Mesodermal cell (in vitro differentiated cells): Measurements from ENCODE around the gene COX6A2.

Experiments
- H3K27ac ChIP-seq: 2 replicates; pipeline ENCODE4 v1.7.0; 2013; ENCODE audit warnings: mild to moderate bottlenecking, low read depth, low read length, moderate library complexity; ENCODE audit not compliant: severe bottlenecking
- H3K36me3 ChIP-seq: 2 replicates; pipeline ENCODE4 v1.7.1; 2013; ENCODE audit warnings: mild to moderate bottlenecking, low read length, moderate library complexity; ENCODE audit not compliant: control insufficient read depth, insufficient read depth
- H3K4me1 ChIP-seq: one replicate; pipeline ENCODE4 v1.7.1; 2013; ENCODE audit warnings: mild to moderate bottlenecking, low read length; ENCODE audit not compliant: insufficient read depth, control insufficient read depth, poor library complexity, severe bottlenecking
- H3K4me3 ChIP-seq: 2 replicates; pipeline ENCODE4 v1.7.0; 2013; ENCODE audit warnings: low read length, control low read depth, mild to moderate bottlenecking; ENCODE audit not compliant: insufficient read depth, poor library complexity, severe bottlenecking; ENCODE audit errors: extremely low read depth
- H3K9me3 ChIP-seq: 2 replicates; pipeline ENCODE4 v1.7.1; 2013; ENCODE audit warnings: mild to moderate bottlenecking, low read length, moderate library complexity; ENCODE audit not compliant: control insufficient read depth
- WGBS, 2 experiments: methylation state at CpG; one replicate each; pipeline ENCODE4 v1.1.5; 2013; ENCODE audit warnings: missing lambda C conversion rate in 2 of 2; ENCODE audit not compliant: insufficient coverage in 2 of 2; 5-methylcytosine and 5-hydroxymethylcytosine counted together

The COX6A2 gene

DNA sequence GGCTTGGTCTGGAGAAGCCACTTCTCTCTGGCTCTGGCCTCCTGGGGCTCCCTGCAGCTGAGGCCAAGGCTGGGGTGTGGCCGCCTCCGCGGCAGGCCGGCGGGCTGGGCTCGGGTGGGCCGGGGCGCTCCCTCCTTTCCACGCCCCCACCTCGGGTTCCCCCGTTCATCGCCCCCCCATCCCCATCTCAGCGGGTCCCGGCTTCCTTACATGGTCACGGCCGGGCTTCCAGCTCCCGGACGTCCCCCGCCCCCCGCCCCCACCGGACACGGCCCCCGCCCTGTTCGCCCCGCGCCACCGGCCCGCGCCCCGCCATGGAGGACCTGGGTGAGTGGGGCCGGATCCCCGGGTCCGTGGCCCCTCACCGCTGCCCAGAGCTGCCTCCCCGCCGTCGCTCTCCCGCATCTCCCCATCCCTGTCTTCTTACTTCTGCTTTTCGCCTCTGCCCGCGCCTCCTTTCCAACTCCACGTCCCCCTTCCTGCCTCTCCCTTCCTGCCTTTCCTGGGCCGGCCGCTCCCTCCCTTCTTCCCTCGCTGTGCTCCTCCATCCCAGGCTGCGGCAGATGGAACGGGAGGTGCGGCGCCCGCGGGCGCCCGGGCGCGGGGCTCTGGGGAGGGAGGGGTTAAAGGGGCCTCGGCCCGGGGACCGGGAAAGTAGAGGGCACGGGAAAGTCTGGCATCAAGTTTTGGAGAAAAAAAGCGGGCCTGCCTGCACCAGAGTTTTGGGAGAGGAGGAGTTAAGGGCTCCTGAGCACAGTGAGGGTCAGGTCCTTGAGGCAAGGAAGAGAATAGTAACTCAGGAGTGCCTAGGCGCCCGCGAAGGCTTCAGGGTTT is 43.9 kb upstream of the COX6A2 start, which contains the start of gene TGFB1I1:
Gene TGFB1I1 (plus strand): TSS at position 278 of the 834 bp plus-strand sequence. CDS start 37 bp downstream, at position 315.
- H3K36me3 ChIP-seq = peaks cover 53% of the 10 kb centered on the region
- H3K27ac ChIP-seq = peak within 1 kb of the TSS; percentile 71
- H3K9me3 ChIP-seq = no peaks in the 10 kb centered on the region
- H3K4me3 ChIP-seq = peak within 1 kb of the TSS; percentile 64
- H3K4me1 ChIP-seq = peaks cover 8% of the 10 kb centered on the region
- WGBS, 2 experiments = 1 to 3% methylated on average over 11 to 32 of the region's 63 CpGs

DNA sequence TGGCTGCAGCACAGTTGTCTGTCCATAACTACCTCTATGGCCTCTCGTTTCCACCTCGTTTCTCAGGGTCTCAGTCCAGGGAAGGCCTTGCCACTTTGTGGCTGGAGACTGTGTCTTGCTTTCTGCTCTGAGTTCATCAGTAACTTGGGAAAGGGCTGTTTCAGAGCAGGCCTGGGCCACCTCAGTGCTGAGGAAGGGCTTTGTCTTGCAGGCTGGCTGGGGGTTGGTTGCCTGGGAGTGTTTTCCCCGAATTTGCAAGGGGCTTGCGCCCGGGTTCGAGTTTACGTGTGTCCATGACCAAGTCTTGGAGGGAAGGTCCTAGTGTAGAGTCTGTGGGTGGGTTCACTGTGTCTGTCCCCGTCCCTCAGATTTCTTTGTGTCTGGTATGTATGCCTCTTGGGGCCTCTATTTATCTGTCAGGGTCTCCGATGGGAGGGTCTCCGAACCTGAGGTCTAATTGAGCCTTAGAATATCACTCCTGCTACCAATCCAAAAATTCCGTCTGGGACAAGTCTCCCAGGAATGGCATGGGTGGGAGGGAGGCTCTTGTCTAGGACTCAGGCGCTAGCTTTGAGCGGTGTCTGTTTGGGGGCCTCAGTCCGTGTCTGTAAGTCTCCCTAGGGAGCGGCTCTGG is 43.2 kb upstream of the COX6A2 start:
- no peaks in the 10 kb centered on the region for H3K9me3 ChIP-seq
- peak overlapping the region; percentile 12 for H3K27ac ChIP-seq
- peaks cover 8% of the 10 kb centered on the region for H3K4me1 ChIP-seq
- peaks cover 51% of the 10 kb centered on the region for H3K36me3 ChIP-seq
- WGBS, 2 experiments = 42 to 60% methylated on average over 8 of the region's 15 CpGs
- peak overlapping the region; percentile 64 for H3K4me3 ChIP-seq

GRCh38 chr16:31470615-31471014 is 42.5 kb upstream of the COX6A2 start:
- Histone ChIP-seq H3K4me3 (no peak overlapping the region), H3K4me1 (peaks cover 8% of the 10 kb centered on the region), H3K27ac (no peak overlapping the region), H3K9me3 (no peaks in the 10 kb centered on the region), H3K36me3 (peaks cover 48% of the 10 kb centered on the region)
- 92 to 94% methylated on average over 2 of the region's 3 CpGs for WGBS, 2 experiments

DNA sequence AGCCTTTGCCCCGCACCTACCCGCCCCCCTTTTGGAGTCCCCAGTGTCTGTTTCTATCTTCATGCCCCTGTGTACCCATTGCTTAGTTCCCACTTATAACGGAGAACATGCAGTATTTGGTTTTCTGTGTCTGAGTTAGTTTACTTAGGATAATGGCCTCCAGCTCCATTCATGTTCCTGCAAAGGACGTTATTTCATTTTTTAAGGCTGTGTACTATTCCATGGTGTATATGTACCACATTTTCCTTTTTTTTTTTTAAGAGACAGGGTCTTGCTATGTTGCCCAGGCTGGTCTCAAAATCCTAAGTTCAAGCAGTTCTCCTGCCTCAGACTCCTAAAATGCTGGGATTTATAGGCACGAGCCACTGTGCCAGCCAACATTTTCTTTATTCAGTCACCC is 39.7 kb upstream of the COX6A2 start:
- WGBS, 2 experiments = 83 to 95% methylated on average over 1 to 4 of the region's 5 CpGs
- Histone ChIP-seq H3K36me3 (peaks cover 40% of the 10 kb centered on the region), H3K4me3 (no peak overlapping the region), H3K9me3 (no peaks in the 10 kb centered on the region), H3K27ac (no peak overlapping the region), H3K4me1 (peaks cover 4% of the 10 kb centered on the region)

GRCh38 chr16:31467151-31467773 is 39.1 kb upstream of the COX6A2 start:
- no peaks in the 10 kb centered on the region for H3K9me3 ChIP-seq
- WGBS, 2 experiments = 71 to 83% methylated on average over 3 of the region's 5 CpGs
- peaks cover 4% of the 10 kb centered on the region for H3K4me1 ChIP-seq

DNA sequence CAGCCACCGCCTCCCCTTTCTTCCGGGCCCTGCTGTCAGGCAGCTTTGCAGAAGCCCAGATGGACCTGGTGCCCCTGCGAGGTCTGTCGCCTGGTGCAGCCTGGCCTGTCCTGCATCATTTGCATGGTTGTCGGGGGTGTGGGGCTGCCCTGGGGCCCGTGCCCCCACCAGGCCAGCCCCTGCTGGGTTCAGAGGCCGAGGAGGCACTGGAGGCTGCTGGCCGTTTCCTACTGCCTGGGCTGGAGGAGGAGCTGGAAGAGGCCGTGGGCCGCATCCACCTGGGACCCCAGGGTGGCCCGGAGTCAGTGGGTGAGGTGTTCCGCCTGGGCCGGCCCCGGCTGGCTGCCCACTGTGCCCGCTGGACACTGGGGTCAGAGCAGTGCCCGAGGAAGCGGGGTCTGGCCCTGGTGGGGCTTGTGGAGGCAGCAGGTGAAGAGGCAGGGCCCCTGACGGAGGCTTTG is 38.3 kb upstream of the COX6A2 start:
- H3K27ac ChIP-seq = no peak overlapping the region
- no peak overlapping the region for H3K4me3 ChIP-seq
- peaks cover 39% of the 10 kb centered on the region for H3K36me3 ChIP-seq
- 92 to 94% methylated on average over 12 to 17 of the region's 18 CpGs for WGBS, 2 experiments
- peaks cover 4% of the 10 kb centered on the region for H3K4me1 ChIP-seq
- H3K9me3 ChIP-seq = no peaks in the 10 kb centered on the region

More at GRCh38 chr16:31467151-31467773, 39.1 kb upstream of the COX6A2 start:
- H3K36me3 ChIP-seq = peaks cover 39% of the 10 kb centered on the region
- no peak overlapping the region for H3K4me3 ChIP-seq
- H3K27ac ChIP-seq = peak overlapping the region; percentile 36

GRCh38 chr16:31465788-31466370 is 37.7 kb upstream of the COX6A2 start:
- 96 to 99% methylated on average over 15 to 20 of the region's 20 CpGs for WGBS, 2 experiments
- H3K27ac ChIP-seq = no peak overlapping the region
- no peak overlapping the region for H3K4me3 ChIP-seq
- H3K9me3 ChIP-seq = no peaks in the 10 kb centered on the region
- no peaks in the 10 kb centered on the region for H3K4me1 ChIP-seq
- peaks cover 39% of the 10 kb centered on the region for H3K36me3 ChIP-seq

GRCh38 chr16:31464781-31465260 is 36.7 kb upstream of the COX6A2 start:
- H3K36me3 ChIP-seq = peaks cover 39% of the 10 kb centered on the region
- WGBS, 2 experiments = 90 to 93% methylated on average over 11 to 17 of the region's 17 CpGs
- no peaks in the 10 kb centered on the region for H3K9me3 ChIP-seq
- no peak overlapping the region for H3K4me3 ChIP-seq
- H3K4me1 ChIP-seq = no peaks in the 10 kb centered on the region
- H3K27ac ChIP-seq = no peak overlapping the region

- Histone ChIP-seq H3K27ac (no peak overlapping the region), H3K36me3 (peaks cover 39% of the 10 kb centered on the region), H3K4me3 (no peak overlapping the region), H3K4me1 (no peaks in the 10 kb centered on the region), H3K9me3 (no peaks in the 10 kb centered on the region)
- 92 to 96% methylated on average over 35 to 36 of the region's 36 CpGs for WGBS, 2 experiments
Observed at GRCh38 chr16:31464348-31464769, 36.2 kb upstream of the COX6A2 start.
